Embryonic facial prominence (tissue), 1 donor: ENCODE data around the gene MAGEA6.
"Not testable (repeated sequence)": the region's sequence is repeated elsewhere in the genome, so short reads cannot be mapped to it uniquely, and the experiment has no call there.

Experiments used
- DNase-seq: peaks from one replicate; pipeline ENCODE4 v3.0.0-alpha.2; 2016; ENCODE audit errors: extremely low spot score

Gene MAGEA6

DNA sequence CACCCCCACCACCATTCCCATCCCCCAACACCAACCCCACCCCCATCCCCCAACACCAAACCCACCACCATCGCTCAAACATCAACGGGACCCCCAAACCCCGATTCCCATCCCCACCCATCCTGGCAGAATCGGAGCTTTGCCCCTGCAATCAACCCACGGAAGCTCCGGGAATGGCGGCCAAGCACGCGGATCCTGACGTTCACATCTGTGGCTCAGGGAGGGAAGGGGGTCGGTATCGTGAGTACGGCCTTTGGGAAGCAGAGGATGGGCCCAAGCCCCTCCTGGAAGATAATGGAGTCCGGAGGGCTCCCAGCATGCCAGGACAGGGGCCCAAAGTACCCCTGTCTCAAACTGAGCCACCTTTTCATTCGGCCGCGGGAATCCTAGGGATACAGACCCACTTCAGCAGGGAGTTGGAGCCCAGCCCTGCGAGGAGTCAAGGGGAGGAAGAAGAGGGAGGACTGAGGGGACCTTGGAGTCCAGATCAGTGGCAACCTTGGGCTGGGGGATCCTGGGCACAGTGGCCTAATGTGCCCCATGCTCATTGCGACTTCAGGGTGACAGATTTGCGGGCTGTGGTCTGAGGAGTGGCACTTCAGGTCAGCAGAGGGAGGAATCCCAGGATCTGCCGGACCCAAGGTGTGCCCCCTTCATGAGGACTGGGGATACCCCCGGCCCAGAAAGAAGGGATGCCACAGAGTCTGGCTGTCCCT lies 35.2 kb downstream of the MAGEA6 start:
- DNase-seq, result not testable (repeated sequence)

DNA sequence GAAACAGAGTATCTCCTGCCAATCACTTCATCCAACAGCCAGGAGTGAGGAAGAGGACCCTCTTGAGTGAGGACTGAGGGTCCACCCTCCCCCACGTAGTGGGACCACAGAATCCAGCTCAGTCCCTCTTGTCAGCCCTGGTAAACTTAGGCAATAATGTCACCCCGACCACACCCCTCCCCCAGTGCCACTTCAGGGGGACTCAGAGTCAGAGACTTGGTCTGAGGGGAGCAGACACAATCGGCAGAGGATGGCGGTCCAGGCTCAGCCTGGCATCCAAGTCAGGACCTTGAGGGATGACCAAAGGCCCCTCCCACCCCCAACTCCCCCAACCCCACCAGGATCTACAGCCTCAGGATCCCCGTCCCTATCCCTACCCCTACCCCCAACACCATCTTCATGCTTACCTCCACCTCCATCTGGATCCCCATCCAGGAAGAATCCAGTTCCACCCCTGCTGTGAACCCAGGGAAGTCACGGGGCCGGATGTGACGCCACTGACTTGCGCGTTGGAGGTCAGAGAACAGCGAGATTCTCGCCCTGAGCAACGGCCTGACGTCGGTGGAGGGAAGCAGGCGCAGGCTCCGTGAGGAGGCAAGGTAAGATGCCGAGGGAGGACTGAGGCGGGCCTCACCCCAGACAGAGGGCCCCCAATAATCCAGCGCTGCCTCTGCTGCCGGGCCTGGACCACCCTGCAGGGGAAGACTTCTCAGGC lies 36.1 kb downstream of the MAGEA6 start, which contains the start of the genes CSAG1 and MAGEA12:
CSAG1 (minus strand) TSS at position 461 of the 715 bp plus-strand sequence. CDS start 1,261 bp downstream, outside the sequence.
MAGEA12 (plus strand) TSS at position 497 of the 715 bp plus-strand sequence. CDS start 2,405 bp downstream, outside the sequence.
- DNase-seq, result no peak

GRCh38 chrX:152725409-152725808 lies 44.1 kb downstream of the MAGEA6 start:
- DNase-seq, result no peak
